Activated CD4-positive, alpha-beta T cell treated with anti-CD3 and anti-CD28 coated beads for 24 hours (primary cell): Measurements from ENCODE around the gene SWSAP1.
A peak's percentile ranks its signal among the peaks of the same experiment; 100 is the strongest.
"Not testable (repeated sequence)": the region's sequence is repeated elsewhere in the genome, so short reads cannot be mapped to it uniquely, and the experiment has no call there.

Source experiments
- DNase-seq, 2 donors: peaks; one replicate each; pipeline ENCODE4 v3.0.0-alpha.2; 2020; ENCODE audit warnings: low read depth in 2 of 2

Gene SWSAP1, protein sequence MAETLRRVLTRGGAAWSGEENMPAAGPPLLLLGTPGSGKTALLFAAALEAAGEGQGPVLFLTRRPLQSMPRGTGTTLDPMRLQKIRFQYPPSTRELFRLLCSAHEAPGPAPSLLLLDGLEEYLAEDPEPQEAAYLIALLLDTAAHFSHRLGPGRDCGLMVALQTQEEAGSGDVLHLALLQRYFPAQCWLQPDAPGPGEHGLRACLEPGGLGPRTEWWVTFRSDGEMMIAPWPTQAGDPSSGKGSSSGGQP

DNA sequence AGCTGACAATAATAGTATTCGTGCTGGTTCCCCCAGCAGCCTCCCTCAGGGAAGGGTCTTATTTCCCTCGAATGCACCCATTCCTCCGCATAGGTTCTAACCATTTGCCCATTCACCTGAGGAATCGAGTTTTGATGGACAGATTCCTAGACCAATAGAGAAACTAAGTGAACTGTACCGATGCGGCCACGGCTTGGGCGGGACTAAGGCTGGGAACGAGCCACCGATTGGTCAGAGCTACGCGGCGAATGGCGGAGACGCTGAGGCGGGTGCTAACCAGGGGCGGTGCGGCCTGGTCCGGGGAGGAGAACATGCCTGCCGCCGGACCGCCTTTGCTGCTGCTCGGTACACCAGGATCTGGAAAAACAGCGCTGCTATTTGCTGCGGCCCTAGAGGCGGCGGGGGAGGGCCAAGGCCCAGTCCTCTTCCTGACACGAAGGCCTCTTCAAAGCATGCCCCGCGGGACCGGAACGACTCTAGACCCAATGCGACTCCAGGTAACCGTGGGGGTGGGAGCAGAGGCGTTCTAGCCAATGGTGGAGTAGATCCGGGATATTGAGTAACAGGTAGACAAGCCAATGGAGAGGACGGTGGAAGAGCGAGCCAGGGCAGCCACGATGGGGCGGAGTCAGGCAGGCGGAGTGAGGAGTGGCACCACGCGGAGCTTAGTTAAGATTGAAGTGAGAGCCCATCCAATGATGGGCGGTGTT, at the start of gene SWSAP1:
SWSAP1 (plus strand) TSS at position 234 of the 710 bp plus-strand sequence; CDS start at position 249, 15 bp downstream.
- DNase-seq = peak; percentile 93 to 94

DNA sequence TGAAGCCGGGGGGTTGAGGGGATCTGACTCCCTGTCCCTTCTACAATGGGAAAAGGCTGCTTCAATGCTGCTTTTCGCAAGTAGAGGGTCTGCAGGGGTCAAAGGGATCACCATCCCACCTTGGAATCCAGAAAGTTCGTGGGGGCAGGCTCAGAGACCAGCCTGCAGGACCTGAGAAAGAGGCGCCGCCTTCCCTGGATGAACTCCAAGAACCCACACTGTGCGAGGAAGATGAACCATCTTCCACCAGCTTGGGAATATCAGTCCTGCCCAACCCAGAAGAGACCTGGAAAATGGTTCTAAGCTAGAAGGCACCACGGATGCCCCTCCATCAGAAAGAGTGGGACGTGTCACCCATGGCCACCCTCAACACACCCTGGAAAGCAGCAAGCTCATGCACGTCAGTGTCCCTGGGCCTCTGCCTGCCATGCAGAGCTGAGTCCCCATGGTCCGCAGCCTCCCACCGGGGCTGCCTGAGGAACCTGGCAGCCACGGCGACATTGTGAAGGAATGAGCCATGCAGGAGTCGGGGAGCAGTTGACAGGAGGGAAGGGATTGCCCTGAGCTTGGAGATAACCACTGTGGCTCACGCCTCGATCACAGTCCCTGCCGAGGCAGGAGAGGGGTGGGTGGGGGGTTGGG, 49.6 kb upstream of the SWSAP1 start:
- no peak for DNase-seq

DNA sequence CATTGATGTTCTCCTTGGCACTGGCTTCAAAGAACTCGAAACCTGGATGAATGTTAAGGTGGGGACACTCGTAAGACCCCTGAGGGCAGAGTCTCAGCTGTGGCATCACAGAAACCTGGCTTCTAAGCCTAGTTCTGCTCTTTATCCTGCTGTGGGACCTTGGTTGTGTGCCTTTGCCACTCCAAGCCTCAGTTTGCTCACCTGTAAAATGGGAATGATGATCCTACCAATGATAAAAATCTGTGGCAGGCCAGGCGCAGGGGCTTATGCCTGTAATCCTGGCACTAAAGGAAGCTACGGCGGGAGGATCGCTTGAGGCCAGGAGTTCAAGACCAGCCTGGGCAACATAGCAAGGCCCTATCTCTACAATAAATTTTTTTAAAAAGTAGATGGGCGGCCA, 48.9 kb upstream of the SWSAP1 start:
- DNase-seq = no peak

DNA sequence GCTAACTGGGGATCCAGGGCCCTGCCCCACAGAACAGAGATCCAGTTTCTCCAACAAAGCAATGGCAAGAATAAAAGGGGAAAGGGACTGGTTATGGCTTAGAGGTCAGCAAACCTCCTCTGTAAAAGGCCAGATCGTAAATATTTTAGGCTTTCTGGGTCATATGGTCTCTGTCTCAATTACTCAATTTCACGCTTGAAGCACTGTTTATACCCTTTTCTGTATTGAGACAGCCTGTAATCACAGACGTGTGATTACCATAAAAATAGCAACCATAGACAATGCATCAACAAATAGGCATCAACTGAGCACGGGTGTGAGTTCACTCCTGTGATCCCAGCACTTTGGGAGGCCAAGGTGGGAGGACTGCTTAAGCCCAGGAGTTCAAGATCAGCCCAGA, 44.3 kb upstream of the SWSAP1 start:
- DNase-seq = no peak

DNA sequence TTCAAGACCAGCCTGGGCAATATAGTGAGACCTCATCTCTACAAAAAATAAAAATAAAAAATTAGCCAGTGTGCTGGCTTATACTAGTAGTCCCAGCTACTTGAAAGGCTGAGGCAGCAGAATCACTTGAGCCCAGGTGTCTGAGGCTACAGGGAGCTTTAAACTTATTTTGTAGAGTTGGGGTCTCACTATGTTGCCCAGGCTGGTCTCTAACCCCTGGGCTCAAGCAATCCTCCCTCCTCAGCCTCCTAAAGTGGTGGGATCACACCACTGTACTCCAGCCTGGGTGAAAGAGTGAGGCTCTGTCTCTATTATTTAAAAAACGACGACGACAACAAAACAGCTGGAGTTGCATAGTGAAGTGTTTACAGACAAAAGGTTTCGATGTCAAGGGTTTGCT, 43.0 kb upstream of the SWSAP1 start:
- no peak for DNase-seq

DNA sequence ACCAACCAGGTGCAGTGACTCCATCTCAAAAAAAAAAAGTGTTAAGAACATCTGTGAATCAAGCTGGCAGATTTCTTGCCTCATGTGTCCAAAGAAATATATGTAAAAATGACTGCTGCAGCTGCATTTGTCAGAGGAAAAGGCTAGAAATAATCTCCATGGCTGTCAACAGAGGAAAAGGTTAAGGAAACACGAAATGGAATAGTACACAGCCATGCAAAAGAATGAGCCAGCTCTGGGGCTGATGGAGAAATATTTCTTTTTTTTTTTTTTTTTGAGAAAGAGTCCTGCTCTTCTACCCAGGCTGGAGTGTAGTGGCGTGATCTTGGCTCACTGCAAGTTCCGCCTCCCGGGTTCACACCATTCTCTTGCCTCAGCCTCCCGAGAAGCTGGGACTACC, 41.6 kb upstream of the SWSAP1 start:
- DNase-seq = no peak

DNA sequence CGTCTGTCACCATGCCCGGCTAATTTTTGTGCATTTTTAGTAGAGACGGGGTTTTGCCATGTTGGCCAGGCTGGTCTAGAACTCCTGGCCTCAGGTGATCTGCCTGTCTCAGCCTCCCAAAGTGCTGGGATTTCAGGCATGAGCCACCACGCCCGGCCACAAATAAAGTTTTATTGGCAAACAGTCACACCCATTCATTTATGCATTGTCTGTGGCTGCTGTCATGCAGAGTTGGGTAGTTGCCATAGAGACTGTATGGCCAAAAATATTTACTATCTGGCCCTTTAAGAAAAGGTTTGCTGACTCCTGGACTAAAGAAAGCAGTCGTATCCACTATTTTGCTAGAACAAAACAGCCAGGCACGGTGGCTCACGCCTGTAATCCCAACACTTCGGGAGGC, 40.6 kb upstream of the SWSAP1 start:
- DNase-seq = not testable (repeated sequence)

DNA sequence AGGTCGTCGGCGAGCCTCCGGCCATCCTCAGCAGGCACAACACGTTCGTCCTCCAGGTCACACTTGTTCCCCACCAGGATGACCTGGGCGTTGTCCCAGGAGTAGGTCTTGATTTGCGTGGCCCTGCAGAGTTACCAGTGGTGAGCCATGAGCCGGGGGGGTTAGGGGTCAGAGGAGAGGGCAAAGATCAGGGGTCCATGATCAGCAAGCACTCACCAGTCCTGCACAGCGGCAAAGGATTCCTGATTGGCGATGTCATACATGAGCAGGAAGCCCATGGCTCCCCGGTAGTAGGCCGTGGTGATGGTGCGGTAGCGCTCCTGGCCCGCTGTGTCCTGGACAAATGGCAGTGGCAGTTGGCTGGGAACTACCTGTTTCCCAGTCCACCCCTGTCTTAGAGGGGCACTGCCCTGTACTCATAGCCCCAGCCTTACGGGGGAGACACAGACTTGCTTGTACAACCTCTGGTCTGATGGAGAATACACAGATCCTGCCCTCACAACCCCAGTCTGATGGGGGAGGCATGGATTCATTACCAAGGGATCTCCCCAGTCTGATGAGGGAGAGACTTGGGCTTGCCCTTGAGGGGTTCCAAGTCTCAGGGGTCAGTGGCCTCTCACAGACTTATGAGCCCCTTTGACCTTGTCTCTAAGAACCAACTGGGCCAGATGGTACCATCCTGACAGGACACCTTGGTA, 38.9 kb upstream of the SWSAP1 start:
- no peak for DNase-seq

DNA sequence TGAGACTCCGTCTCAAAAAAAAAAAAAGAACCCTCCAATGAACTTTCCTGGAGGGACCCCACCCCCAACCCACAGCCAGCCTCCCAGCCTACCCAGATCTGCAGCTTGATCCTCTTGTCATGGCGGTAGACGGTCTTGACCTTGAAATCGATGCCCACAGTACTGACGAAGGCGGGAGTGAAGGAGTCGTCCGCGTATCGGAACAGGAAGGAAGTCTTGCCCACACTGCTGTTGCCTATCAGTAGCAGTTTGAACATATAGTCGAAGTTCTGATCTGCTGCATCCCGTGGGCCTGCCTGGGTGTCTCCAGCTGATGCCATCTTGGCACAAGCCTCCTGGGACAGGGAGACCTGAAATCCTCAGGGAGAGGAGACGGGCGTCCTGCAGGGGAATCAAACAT, 37.4 kb upstream of the SWSAP1 start:
- no peak for DNase-seq

DNA sequence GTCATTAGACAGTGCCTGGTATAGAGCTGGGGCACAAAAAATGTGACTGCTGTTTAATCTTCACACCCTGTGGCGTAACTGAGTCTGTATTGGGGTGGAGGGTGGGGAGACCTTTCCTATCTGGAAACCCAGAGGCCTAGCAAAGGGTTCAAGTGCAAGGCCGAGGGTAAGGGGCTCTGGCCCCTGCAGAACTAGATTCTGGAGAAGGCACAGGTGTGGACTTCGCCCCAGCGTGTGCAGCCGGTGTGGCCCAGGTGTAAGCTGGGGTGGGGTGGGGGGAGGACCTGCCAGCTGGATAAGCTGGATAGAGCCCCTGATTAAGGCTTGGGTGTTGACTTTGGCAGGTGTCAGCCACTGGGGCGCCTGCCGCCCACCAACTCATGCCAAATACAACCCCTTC, 36.3 kb upstream of the SWSAP1 start:
- DNase-seq = no peak

DNA sequence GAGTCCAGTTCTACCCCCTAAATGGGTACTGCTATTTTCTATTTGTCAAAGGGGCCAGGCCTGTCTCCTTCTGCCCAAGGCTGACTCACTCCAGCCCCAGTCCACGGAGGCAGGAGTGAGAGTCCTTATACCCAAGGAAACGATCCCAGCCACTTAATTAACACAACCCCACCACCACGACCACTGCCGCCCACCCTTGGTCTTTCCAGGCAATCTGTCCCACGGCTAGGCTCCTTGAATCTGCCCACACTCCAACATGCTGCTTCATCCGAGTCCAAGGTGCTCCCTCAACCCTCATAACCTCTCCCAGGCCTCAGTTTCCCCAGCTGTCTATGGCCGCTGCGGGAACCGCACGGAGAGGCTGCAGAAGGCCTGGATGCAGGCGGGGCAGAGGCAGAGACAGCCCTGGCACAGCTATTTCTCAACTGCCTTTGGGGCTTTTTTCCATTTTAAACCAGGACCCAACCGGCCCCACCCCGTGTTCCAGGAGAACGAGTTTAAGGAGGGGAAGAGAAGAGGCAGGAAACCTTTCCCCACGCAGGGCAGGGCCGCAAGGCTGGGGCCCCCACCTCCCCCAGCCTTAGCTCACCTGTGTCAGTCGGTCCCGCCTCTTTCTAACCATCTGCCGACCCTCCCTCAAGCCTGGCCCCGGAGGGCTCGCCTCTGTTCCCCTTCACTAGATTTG, 35.8 kb upstream of the SWSAP1 start:
- DNase-seq = no peak

DNA sequence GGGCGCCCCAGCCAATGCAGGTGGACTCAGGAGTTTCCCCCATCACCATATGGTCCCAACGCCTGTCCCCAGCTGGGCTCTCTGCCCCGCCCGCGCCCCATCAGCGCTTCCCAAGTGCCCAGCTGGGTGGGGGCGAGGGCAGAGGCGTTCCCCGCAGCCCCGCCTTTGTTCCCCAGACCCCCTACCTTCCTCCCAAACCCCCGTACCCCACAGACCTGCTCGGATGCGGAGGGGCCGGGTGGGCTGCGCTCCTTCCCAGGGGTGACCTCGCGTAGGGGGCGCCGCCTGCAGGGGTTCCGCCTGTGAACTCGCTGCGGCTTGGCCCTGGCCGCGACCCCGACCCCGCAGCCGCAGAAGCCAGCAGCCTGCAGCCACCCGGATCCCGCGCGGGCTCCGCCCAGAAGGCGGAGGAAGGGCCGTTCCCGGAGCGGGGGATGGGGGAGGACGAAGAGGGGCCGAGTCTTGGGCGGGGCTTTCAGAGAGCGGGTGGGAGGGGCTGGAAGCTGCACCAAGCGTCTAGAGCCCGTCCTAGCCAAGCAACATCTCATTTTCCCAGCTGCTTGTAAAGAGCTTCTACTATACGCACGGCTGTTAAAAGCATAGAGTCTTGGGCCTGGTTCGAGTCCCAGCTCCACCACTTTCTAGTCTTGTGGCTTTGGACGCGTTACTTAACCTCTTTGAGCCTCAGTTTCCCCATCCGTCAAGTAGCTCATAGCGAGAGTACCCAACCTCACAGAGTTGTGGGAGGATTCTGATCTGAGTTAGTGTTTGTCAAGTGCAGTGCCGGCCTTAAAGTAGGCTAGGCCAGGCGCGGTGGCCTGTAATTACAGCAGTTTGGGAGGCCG, 35.0 kb upstream of the SWSAP1 start, which contains the start of gene RAB3D:
RAB3D (minus strand) TSS at position 404 of the 845 bp plus-strand sequence. CDS start 2,258 bp downstream, outside the sequence.
- peak; percentile 71 to 83 for DNase-seq

DNA sequence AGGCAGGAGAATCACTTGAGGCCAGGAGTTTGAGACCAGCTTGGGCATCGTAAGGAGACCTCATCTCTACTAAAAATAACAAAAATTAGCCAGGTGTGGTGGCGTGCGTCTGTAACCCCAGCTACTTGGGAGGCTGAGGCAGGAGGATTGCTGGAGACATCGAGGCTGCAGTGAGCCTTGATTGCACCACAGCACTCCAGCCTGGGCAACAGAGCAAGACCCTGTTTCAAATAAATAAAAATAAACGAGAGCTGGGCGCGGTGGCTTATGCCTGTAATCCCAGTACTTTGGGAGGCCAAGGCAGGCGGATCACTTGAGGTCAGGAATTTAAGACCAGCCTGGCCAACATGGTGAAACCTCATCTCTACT, 34.4 kb upstream of the SWSAP1 start:
- not testable (repeated sequence) for DNase-seq

DNA sequence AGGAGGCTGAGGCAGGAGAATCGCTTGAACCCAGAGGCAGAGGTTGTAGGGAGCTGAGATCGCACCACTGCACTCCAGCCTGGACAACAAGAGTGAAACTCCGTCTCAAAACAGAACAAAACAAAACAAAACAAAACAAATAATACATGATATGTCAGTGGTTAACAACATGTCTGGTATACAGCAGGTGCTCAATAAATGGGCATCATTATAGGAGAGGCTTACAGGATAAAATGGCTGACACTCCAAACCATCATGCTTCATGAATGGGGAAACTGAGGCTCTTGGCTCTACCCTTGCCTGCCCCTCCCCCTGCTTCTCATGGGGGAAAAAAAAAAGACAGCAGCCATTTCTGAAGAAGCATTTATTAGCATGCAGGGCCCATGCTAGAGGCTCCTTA, 32.0 kb upstream of the SWSAP1 start:
- DNase-seq = no peak

DNA sequence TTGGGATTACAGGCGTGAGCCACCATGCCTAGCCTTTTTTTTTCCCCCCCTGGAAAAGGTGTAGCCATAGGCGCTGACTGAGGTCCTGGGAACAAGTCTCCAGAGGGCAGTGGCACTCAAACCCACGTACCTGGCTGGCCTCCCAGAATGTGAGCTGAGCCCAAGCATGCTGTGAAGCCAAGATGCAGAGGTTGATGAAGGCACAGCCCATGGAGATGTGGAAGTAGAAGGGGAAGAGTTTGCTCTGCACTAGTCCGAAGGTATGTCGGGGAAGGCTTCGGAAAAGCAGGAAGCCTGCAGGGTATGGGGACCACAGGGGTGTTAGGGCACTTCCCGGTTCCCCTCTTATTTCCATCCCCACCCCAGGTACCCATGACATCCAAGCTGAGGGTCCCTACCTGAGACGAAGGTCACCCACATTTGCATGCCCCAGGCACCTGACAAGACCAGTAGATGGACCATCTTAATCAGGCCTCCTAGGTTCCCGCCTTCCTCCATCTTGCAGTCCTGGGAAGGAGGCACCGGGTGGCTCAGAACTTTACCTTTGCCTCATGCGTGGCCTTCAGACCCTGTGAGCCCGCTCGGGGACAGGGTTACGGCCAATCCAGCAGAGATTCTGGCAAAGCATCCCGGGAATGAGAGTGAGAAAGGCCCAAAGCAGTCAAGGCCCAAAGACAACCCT, 29.2 kb upstream of the SWSAP1 start:
- DNase-seq = no peak

DNA sequence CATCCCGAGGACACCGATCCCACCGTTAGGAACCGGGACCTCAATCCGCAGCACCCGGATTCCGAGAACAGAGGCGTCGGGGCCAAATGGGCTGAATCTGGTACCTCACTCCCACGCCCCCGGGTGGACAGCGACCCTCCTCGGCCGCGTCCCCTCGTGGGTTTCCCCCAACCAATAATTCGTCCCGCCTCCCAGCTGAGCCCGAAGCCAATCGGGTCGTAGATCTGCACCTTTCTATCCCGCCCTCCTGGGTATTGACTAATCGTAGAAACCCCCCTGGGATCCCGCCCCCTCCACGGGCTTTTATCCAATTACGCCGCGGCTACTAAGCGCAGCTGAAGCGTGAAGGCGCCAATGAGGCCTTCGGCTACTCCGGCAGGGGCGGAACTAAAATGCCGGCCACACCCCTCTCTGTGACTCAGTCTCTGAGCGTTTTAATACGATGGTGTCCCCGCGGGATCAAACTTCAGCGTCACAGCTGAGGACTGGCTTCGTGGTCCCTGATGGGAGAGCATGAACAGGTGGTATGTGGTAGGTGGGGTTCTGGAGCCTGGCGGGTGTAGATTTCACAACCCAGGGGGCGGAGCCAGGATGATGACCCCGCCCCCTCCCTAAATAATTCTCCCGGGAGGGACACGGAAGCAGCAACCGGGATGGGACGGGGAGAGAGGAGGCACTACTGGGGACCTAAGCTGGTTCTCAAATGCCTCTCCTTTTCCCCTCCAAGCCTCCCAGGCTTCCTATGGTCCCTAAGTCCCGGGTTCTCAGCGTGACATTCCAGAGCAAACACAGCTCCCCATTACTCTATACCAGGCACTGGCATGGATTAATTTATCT, 28.1 kb upstream of the SWSAP1 start, which contains the start of the genes CCDC159 and TMEM205:
CCDC159 (plus strand) TSS at position 416 of the 837 bp plus-strand sequence; CDS start at position 504, 88 bp downstream.
TMEM205 (minus strand) TSS at position 165 of the 837 bp plus-strand sequence. CDS start 649 bp downstream, outside the sequence.
- DNase-seq = peak; percentile 97 to 98

DNA sequence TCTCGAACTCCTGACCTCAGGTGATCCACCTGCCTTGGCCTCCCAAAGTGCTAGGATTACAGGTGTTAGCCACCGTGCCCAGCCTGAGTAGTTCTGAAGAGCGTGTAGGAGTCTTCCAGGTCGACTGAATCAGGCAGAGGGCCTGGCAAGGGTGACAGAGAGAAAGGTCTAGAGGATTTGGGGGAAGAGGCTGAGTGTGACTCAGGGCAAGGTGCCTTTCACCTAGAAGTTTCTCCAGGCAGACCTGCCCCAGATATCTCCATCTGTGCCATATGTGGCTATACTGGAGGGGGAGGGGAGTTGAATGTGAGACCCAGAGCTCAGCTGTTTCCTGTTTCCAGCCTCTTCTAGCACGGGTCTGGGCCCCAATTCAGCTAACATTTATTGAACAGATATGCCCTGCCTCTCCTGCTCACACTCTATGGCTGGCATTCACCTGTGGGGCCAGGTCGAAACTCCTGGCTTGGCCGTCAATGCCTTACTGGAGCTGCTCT, 26.9 kb upstream of the SWSAP1 start:
- no peak for DNase-seq

DNA sequence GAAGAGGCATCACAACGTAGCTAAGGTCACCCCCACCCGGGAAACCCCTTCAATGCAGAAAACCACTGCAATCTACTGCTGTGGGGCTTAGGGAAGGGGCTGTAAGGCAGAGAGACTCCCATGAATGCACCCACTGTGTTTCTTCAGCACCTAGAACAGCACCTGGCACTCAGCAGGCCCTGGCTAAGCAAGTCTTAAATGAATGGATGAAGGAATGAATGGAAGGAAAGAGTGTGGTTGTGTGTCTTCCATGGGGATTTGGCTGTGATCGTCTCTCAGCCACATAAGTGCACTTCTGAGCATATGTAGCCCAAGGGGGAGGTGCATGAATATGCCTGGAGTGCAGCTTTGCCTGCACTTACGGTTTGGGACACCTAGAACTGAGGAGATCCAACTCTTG, 25.3 kb upstream of the SWSAP1 start:
- DNase-seq = no peak

DNA sequence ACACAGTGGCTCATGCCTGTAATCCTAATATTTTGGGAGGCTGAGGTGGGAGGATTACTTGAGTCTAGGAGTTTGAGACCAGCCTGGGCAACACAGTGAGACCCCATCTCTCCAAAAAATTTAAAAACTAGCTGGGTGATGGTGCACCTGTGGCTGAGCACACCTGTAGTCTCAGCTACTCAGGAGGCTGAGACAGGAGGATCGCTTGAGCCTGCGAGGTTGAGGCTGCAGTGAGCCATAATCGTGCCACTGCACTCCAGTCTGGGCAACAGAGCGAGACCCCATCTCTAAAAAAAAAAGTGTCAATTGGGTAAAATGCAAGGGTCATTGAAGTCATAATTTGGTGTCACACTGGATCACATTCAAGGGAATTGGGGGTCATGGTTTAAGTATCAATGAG, 20.4 kb upstream of the SWSAP1 start:
- not testable (repeated sequence) for DNase-seq
